Right atrium auricular region (tissue), 2 donors: Measurements from ENCODE around the gene PXMP2. TPM values are rescaled to one million over a fixed set of nuclear protein-coding genes. Genes with fewer than 3 reads are reported as not detected.
"Not testable (repeated sequence)": the region's sequence is repeated elsewhere in the genome, so short reads cannot be mapped to it uniquely, and the experiment has no call there.

Experiments
- DNase-seq: peaks from one replicate; pipeline ENCODE4 v3.0.0-alpha.2; 2019; ENCODE audit warnings: low spot score
- H3K27ac ChIP-seq, 2 donors: fragments of 200-600 bp; sonication (generic); 1 replicate in 1 of 2; 2 replicates in 1 of 2; pipeline ENCODE4 v1.5.1; 2016 to 2019
- H3K27me3 ChIP-seq, 2 donors: fragments of 200-600 bp; sonication (generic); one replicate each; pipeline versions ENCODE4 v1.5.1 to v1.6.0; 2017 to 2019
- H3K36me3 ChIP-seq: fragments of 200-600 bp; sonication (generic); one replicate; pipeline ENCODE4 v1.5.1; 2016
- H3K4me1 ChIP-seq, 2 donors: fragments of 200-600 bp; sonication (generic); one replicate each; pipeline versions ENCODE4 v1.5.1 to v1.6.0; 2017 to 2019
- H3K4me3 ChIP-seq, 2 donors: fragments of 200-600 bp; sonication (generic); 1 replicate in 1 of 2; 2 replicates in 1 of 2; pipeline ENCODE4 v1.5.1; 2017 to 2019; ENCODE audit warnings: mild to moderate bottlenecking in 1 of 2, moderate library complexity in 1 of 2
- H3K9me3 ChIP-seq, 2 donors: fragments of 200-600 bp; sonication (generic); one replicate each; pipeline ENCODE4 v1.5.1; 2019
- total RNA-seq, 2 donors: library from RNA; depleted of rRNA; stranded (reverse); fragments of >200 nt; gene quantifications; one replicate each; pipeline ENCODE4 v1.1.0, GENCODE V29; 2016
- TF ChIP-seq, protein P1 (sequence below), 2 donors: fragments of 200-600 bp; sonication (generic); IDR thresholded peaks; one replicate each; pipeline ENCODE4 v1.5.1; 2019; ENCODE audit warnings: antibody characterized with exemption in 2 of 2

Gene PXMP2
- total RNA-seq, 2 donors from 2014 or later, result 43.0 to 65.7 TPM

- DNase-seq, result no peak
- H3K27me3 ChIP-seq, result no peaks in the 10 kb centered on the region
- TF ChIP-seq, protein P1, sequence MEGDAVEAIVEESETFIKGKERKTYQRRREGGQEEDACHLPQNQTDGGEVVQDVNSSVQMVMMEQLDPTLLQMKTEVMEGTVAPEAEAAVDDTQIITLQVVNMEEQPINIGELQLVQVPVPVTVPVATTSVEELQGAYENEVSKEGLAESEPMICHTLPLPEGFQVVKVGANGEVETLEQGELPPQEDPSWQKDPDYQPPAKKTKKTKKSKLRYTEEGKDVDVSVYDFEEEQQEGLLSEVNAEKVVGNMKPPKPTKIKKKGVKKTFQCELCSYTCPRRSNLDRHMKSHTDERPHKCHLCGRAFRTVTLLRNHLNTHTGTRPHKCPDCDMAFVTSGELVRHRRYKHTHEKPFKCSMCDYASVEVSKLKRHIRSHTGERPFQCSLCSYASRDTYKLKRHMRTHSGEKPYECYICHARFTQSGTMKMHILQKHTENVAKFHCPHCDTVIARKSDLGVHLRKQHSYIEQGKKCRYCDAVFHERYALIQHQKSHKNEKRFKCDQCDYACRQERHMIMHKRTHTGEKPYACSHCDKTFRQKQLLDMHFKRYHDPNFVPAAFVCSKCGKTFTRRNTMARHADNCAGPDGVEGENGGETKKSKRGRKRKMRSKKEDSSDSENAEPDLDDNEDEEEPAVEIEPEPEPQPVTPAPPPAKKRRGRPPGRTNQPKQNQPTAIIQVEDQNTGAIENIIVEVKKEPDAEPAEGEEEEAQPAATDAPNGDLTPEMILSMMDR (IDR thresholded peaks at IDR 0.05), result no peak
- H3K4me3 ChIP-seq, result no peak overlapping the region
- peaks cover 93% of the 10 kb centered on the region for H3K36me3 ChIP-seq
- H3K27ac ChIP-seq, result no peak overlapping the region
- H3K9me3 ChIP-seq, result no peaks in the 10 kb centered on the region
- no peaks in the 10 kb centered on the region for H3K4me1 ChIP-seq
These were observed 60.0 kb downstream of the PXMP2 start for GRCh38 chr12:132747395-132747794.

GRCh38 chr12:132747896-132748295, 60.5 kb downstream of the PXMP2 start:
- Histone ChIP-seq H3K4me1 (no peaks in the 10 kb centered on the region), H3K4me3 (no peak overlapping the region), H3K27me3 (no peaks in the 10 kb centered on the region), H3K36me3 (peaks cover 93% of the 10 kb centered on the region), H3K9me3 (no peaks in the 10 kb centered on the region), H3K27ac (no peak overlapping the region)
- TF ChIP-seq, protein P1 (IDR thresholded peaks at IDR 0.05), result no peak
- no peak for DNase-seq

DNA sequence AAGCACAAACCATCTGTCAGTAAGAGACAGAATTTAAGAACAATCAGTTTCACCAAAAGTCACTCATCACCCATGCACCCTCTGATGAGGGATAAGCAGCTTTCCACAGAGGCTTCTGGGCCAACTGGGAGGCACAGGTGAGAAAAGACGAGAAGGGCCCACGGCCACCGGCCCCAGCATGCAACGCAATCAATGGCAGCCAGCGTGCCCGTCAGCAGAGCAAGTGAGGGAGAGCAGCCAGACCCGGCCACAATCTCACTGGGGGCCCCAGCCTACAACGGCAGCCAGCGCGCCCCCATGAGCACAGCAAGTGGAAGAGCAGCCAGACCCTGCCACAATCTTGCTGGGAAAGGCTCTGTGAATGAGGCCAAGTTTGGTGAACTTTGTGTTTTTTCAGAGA, 60.9 kb downstream of the PXMP2 start:
- H3K36me3 ChIP-seq, result peaks cover 94% of the 10 kb centered on the region
- H3K4me3 ChIP-seq, result no peak overlapping the region
- TF ChIP-seq, protein P1 (IDR thresholded peaks at IDR 0.05), result no peak
- no peaks in the 10 kb centered on the region for H3K27me3 ChIP-seq
- no peak overlapping the region for H3K27ac ChIP-seq
- no peaks in the 10 kb centered on the region for H3K4me1 ChIP-seq
- H3K9me3 ChIP-seq, result no peaks in the 10 kb centered on the region
- DNase-seq, result no peak

DNA sequence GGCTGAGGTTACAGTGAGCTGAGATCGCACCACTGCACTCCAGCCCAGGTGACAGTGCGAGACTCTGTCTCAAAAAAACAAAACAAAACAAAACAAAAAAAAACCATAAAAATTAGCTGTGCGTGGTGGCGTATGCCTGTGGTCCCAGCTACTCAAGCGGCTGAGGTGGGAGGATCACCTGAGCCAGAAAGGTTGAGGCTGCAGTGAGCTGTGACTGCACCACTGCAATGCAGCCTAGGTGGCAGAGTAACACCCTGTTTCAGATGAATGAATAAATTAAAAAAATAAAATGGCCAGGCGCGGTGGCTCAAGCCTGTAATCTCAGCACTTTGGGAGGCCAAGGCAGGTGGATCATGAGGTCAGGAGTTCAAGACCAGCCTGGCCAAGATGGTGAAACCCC, 66.3 kb downstream of the PXMP2 start:
- H3K27me3 ChIP-seq, H3K4me3 ChIP-seq, H3K9me3 ChIP-seq, H3K4me1 ChIP-seq, H3K27ac ChIP-seq, DNase-seq: not testable (repeated sequence)
- peaks cover 58% of the 10 kb centered on the region for H3K36me3 ChIP-seq

DNA sequence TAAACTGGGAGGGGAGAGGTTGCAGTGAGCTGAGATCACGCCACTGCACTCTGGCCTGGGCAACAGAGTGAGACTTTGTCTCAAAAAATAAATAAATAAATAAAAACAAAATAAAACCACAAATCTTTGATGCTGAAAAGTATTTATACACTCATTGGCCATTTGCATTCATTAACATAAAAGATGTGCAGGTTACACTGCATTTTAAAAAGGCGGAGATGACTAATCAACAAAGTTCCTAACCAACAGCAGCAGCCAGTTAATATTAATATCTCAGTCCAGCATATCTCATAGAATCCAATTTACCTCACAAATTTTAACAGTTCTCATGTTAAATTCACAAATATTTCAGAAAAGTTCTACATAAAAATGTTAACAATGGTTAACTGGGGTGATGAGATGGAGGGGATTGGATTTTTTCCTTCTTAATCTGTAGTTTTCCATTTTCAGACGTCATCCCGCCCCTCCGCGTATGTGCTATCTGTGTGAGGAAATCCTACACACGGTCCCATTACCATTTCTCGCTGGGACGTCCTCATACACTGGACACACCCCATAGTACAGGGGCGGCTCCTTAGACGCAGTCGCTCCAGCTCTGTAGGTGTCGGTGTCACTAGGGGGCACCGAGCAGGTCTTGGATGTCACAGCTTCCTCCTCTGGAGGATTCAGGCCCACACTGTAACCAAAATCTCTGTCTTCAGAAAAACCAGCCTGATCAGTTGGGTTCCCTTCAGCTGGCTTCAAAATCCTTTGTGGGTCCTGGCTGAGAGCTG, 67.0 kb downstream of the PXMP2 start:
- Histone ChIP-seq H3K4me1 (no peaks in the 10 kb centered on the region), H3K4me3 (no peak overlapping the region), H3K27ac (no peak overlapping the region), H3K36me3 (peaks cover 51% of the 10 kb centered on the region), H3K27me3 (no peaks in the 10 kb centered on the region), H3K9me3 (no peaks in the 10 kb centered on the region)
- TF ChIP-seq, protein P1 (IDR thresholded peaks at IDR 0.05), result no peak
- DNase-seq, result no peak

Other genes with a start within 250 kb of the PXMP2 start
- gene FBRSL1, start 197.4 kb upstream of the PXMP2 start, total RNA-seq, result 10 to 100 TPM; 19.3 to 20.4 TPM
- gene LRCOL1, start 77.0 kb upstream of the PXMP2 start, total RNA-seq, result not detected
- gene P2RX2, start 68.8 kb upstream of the PXMP2 start, total RNA-seq, result not detected
- 10 to 100 TPM; 10.2 to 13.9 TPM for gene POLE, start 245 bp upstream of the PXMP2 start, total RNA-seq
- 10 to 100 TPM; 12.8 to 20.0 TPM for gene PGAM5, start 23.3 kb downstream of the PXMP2 start, total RNA-seq
- 10 to 100 TPM; 23.8 to 24.2 TPM for gene ANKLE2, start 74.2 kb downstream of the PXMP2 start, total RNA-seq
- 10 to 100 TPM; 32.2 to 49.8 TPM for gene GOLGA3, start 141.3 kb downstream of the PXMP2 start, total RNA-seq
- 10 to 100 TPM; 13.6 to 13.8 TPM for gene CHFR, start 200.0 kb downstream of the PXMP2 start, total RNA-seq